Measurements from ENCODE around the gene KLRC2. TPM values are rescaled to one million over a fixed set of nuclear protein-coding genes. Genes with fewer than 3 reads are reported as not detected.
"Not testable (repeated sequence)": the region's sequence is repeated elsewhere in the genome, so short reads cannot be mapped to it uniquely, and the experiment has no call there.

The KLRC2 gene
- total and polyA plus RNA-seq, 2 experiments from 2014 or later: not detected

GRCh38 chr12:10388624-10389413 is 47.0 kb downstream of the KLRC2 start (continued):
- no peak for TF ChIP-seq ZNF114 (CRISPR knock-in tag; IDR thresholded peaks at IDR 0.05)
- TF ChIP-seq, protein P1, sequence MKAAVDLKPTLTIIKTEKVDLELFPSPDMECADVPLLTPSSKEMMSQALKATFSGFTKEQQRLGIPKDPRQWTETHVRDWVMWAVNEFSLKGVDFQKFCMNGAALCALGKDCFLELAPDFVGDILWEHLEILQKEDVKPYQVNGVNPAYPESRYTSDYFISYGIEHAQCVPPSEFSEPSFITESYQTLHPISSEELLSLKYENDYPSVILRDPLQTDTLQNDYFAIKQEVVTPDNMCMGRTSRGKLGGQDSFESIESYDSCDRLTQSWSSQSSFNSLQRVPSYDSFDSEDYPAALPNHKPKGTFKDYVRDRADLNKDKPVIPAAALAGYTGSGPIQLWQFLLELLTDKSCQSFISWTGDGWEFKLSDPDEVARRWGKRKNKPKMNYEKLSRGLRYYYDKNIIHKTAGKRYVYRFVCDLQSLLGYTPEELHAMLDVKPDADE (IDR thresholded peaks at IDR 0.05): no peak
- no peak for TF ChIP-seq REST (IDR thresholded peaks at IDR 0.05; ENCODE audit: unreplicated experiment)
- no peak for TF ChIP-seq NANOG (IDR thresholded peaks at IDR 0.05; ENCODE audit: borderline replicate concordance)
- no peak for TF ChIP-seq CTCF (conservative IDR thresholded peaks at IDR 0.05; ENCODE audit: low read depth in 2 of 2)

- not testable (repeated sequence) for H3K36me3 Mint-ChIP-seq (ENCODE audit: low read depth)
Measured at GRCh38 chr12:10387498-10387897, 48.3 kb downstream of the KLRC2 start.

DNA sequence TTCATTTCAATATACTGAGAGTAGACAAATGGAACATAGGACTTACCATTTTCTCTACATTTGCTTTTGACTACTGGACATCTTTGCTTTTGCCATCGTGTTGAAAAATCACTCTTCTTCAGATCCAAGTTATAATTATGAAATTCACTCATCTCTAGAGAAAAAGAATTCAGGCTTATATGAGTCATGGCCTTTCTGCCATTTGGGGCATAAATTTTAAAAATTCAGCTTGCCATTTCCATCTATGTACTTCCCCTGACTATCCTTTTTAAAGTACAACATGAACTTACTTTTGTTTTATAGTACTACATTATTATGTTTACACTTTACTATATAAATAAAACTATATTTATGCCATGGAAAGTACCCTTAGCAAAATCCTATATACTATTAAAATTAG is 49.0 kb downstream of the KLRC2 start:
- no peaks in the 10 kb centered on the region for H3K4me1 Mint-ChIP-seq
- no peak overlapping the region for H3K27ac Mint-ChIP-seq
- H3K9me3 Mint-ChIP-seq: peaks cover 9% of the 10 kb centered on the region; the same call in 2 of the 3 replicates
- no peak overlapping the region for H2AFZ ChIP-seq
- H4K20me1 ChIP-seq (replicated peaks; ENCODE audit: insufficient read depth): no peaks in the 10 kb centered on the region
- H3K36me3 Mint-ChIP-seq (ENCODE audit: low read depth): peaks cover 3% of the 10 kb centered on the region; the same call in 1 of the 3 replicates
- no peaks in the 10 kb centered on the region for H3K79me2 ChIP-seq (replicated peaks; ENCODE audit: insufficient read depth)
- no peak overlapping the region for H3K4me2 ChIP-seq
- H3F3A ChIP-seq (replicated peaks; ENCODE audit: low read depth): no peaks in the 10 kb centered on the region
- no peak overlapping the region for H3K4me3 Mint-ChIP-seq
- no peaks in the 10 kb centered on the region for H3K27me3 Mint-ChIP-seq (ENCODE audit: insufficient read depth, low read depth, poor library complexity)
- no peak overlapping the region for H3K4me3 ChIP-seq
- ATAC-seq (no peak), DNase-seq (ENCODE audit: low spot score) (no peak)
- no peak overlapping the region for H3K27ac ChIP-seq (ENCODE audit: low read depth)
- peaks cover 3% of the 10 kb centered on the region for H3K9me2 ChIP-seq (ENCODE audit: insufficient read depth)
- H3K27me3 ChIP-seq (ENCODE audit: insufficient read depth): no peaks in the 10 kb centered on the region
- no peaks in the 10 kb centered on the region for H3K4me1 ChIP-seq (ENCODE audit: insufficient read depth)
- H3K36me3 ChIP-seq (ENCODE audit: insufficient read depth): no peaks in the 10 kb centered on the region
- TF ChIP-seq ZNF114 (CRISPR knock-in tag; IDR thresholded peaks at IDR 0.05) (no peak), EZH2 (IDR thresholded peaks at IDR 0.05; ENCODE audit: low read depth, unreplicated experiment) (no peak), EZH2phosphoT487 (IDR thresholded peaks at IDR 0.05; ENCODE audit: unreplicated experiment) (no peak), JUNB (IDR thresholded peaks at IDR 0.05; ENCODE audit: unreplicated experiment) (no peak), CTCF (conservative IDR thresholded peaks at IDR 0.05; ENCODE audit: low read depth in 2 of 2) (no peak), POLR2AphosphoS5 (IDR thresholded peaks at IDR 0.05; ENCODE audit: low read depth) (no peak), ZNF331 (CRISPR knock-in tag; IDR thresholded peaks at IDR 0.05; ENCODE audit: low read depth) (no peak)
- TF ChIP-seq, protein P1 (IDR thresholded peaks at IDR 0.05): no peak

More at GRCh38 chr12:10387498-10387897, 48.3 kb downstream of the KLRC2 start:
- not testable (repeated sequence) for H4K20me1 ChIP-seq (replicated peaks; ENCODE audit: insufficient read depth); H3K27ac Mint-ChIP-seq; H3K4me3 Mint-ChIP-seq; H3K27ac ChIP-seq (ENCODE audit: low read depth); H3K79me2 ChIP-seq (replicated peaks; ENCODE audit: insufficient read depth); H3K4me1 Mint-ChIP-seq; H3K27me3 ChIP-seq (ENCODE audit: insufficient read depth); H3K9me2 ChIP-seq (ENCODE audit: insufficient read depth); H3K27me3 Mint-ChIP-seq (ENCODE audit: insufficient read depth, low read depth, poor library complexity); H3K4me1 ChIP-seq (ENCODE audit: insufficient read depth); H3F3A ChIP-seq (replicated peaks; ENCODE audit: low read depth); H3K9me3 Mint-ChIP-seq; DNase-seq (ENCODE audit: low spot score); H3K36me3 ChIP-seq (ENCODE audit: insufficient read depth); H2AFZ ChIP-seq; H3K4me3 ChIP-seq; ATAC-seq; H3K4me2 ChIP-seq
